Retina (tissue), 1 donor: ENCODE results near the gene MYMX.

Experiments
- DNase-seq: peaks from one replicate; pipeline ENCODE4 v3.0.0-alpha.2; 2016

The MYMX gene

DNA sequence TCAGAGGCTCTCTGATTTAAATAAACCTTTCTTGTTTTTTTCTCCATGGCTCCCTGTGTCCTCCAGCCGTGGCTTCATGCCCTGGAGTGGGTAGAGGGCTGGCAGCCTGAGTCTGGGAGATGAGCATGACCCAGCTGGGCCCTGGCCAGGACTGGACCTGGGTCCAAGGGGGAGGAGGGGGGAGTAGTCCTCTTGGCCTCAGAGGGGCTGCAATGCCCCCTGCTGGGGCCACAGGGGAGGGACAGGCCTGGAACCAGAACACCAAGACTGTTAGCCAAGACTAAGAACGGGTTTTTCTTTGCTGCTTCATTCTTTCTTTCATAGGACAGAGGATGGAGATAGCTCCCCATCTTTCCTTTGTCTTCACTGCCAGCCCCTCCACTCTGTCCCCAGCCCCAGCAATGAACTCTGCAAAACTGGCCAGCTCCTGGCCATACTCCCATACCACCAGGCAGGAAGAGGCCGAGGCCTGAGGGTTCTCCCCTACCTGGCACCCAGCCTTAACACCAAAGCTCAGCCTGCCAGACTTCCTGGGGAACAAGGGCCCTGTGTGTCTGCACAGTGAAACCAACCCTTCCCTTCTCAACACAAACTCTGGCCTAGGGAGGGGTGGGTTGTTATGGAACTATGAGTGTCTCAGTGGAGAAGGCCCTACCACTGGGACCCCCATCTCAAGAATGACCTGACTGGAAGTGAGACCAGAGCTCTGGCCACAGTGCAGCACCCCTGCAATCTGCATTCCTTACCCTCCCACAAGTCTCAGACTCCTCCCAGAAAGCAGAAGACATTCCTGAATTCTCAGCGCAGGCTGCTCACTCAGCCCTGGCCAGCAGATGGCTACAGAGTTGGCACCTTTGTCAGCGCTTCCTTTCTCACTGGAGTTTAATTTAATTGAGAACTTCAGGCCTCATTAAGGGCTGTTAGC, 17.6 kb downstream of the MYMX start:
- DNase-seq = peak; percentile 51

DNA sequence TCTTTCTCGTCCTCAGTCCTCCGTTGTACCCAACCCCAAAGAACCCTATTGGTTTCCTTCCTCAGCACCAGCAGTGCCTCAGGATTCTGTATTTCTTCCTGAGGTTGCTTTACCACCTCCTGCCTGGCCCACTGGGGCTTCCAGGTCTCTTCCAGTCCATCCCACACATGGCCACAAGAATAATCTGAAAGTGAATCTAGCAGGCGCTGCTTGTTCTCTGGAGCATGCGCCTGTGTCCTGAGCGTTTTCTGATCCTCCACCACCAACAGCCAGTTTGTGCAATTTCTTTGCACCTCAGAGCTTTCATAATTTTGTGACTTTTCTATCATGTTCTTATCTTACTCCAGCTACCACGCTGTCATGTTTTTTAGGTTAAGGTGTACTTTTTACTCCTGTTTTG, 18.5 kb downstream of the MYMX start:
- no peak for DNase-seq

DNA sequence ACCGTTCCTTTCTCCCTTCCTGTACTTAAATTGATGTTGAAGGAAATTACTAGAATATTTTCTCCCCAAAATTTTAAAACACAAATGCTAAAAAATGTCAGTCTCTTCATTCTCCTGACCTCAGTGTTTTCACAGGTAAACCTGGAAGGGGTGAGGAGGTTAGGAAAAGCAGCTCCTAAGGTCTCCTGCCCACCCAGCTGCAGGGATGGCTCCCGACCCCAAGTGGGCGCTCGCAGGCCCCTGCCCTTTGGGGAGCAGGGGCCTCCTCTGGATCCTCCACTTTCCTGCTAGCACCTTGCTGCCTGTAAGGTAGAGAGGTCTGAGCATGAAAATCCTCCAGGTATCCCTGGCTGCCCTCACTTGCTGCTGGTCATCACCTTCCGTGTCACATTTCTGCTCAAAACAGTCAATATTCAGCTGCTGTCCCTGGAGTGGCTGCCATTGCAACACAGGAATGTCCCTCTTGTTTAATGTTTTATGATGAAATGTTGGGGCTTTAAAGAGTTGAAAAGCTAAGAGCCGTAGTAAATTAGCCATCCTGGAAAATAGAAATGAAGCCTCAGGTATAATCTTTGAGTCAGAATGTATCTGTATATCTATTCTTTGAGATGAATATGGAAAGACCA, 19.3 kb downstream of the MYMX start:
- DNase-seq = no peak

DNA sequence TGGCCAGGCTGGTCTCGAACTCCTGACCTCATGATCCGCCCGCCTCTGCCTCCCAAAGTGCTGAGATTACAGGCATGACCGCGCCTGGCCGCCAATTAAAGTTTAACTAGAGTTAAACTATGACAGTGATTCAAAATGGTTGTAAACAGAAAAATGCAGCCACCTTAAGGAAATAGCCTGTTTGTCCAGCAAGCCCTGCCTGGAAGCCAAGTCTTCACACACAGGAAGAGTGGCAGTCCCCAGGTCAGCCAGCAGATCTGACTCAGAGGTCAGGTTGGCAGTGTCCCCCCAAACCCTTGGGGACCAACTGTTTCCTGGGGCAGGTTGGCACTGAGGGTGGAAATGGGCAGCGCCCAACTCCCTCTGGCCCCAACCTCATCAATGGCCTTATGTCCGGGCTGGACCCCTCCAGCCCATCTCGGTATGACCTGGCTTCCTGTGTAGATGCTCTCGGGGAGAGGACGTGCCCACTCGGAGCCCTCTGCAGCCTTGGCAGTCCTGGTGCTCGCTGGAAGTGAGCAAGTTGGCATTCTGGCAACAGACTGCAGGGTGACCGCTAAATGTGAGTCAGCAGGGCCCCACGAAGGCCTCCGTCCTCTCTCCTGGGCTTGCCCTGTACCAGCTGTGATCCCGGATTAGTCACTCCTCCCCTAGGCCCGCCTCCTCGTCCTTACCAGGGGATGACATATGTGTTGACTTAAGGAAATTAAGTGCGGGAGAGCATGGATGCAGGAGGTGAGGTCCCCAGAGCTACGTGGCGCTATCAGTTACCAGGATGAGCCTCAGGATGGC, 20.5 kb downstream of the MYMX start:
- DNase-seq = no peak

DNA sequence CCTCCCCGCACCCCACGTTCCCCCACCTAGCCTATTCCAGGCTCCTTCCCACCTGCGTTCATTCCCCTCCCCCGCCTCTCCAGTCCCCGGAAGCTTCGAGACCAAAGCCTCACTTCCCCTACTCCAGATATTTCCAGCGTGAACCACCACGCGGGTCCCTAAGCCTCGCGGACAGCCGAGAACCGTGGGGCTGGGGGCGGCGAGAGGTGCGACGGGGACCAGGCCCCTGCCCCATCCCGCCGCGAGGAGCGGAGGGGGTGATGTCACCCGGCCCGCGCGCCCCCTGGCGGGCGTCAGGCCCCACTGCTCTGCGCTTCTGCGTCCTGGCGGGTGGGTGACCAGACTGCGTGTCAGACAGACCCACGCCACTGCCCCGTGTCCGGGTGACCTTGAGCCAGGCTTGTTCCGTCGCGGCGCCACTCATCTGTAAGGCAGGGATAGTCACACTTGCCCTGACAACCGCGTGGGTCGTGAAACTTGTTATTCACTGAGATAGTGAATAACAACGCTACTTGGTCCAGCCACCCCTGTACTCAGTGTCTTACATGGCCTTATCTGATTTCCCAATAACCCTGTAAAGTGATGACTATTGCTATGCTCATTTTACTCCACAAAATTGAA, 21.2 kb downstream of the MYMX start:
- peak; percentile 92 for DNase-seq

DNA sequence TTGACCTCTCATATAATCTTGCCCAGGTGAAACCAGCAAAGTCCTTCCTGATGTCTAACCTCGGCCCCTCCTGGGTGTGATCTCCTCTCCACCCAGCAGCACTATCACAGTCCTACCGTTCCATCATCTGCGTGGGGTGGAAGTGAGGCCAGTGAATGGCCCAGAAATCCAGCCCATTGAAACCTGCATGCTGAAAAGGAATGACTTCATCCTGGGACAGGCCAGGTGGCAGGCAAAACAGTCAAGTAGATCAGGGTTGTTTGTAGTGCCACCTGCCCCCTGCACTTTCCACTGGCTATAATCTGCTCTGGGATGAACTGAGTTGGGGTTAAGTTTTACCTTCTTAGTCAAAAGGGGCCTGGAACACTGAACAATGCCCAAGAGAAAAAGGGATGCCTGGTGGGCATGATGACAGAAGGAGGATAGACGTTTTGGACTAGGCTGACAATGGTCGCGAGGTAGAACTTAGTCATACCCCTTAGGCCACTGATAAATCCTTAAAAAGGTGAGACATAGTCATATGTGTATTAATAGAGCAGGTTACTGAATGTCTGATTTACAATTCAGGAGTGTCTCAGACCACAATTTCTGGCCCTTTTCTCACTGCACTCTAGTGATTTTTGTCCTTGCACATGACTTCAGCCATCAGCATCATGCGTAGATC, 22.1 kb downstream of the MYMX start:
- no peak for DNase-seq

DNA sequence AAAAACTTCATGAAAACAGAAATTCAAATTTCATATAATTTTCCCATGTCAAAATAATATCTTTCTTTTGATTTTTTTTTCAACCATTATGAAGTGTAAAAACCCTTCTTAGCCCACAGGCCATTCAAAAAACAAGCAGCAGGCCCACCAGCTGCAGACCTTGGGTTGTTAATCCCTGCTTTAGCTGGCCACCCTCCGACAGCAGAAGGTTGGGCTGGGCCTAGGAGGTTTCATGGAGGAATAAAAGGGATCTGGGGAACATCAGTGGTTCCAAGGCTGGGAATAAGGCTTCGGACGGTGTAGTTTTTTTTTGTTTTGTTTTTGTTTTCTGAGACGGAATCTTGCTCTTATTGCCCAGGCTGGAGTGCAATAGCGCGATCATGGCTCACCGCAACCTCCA, 26.6 kb downstream of the MYMX start:
- DNase-seq = no peak

DNA sequence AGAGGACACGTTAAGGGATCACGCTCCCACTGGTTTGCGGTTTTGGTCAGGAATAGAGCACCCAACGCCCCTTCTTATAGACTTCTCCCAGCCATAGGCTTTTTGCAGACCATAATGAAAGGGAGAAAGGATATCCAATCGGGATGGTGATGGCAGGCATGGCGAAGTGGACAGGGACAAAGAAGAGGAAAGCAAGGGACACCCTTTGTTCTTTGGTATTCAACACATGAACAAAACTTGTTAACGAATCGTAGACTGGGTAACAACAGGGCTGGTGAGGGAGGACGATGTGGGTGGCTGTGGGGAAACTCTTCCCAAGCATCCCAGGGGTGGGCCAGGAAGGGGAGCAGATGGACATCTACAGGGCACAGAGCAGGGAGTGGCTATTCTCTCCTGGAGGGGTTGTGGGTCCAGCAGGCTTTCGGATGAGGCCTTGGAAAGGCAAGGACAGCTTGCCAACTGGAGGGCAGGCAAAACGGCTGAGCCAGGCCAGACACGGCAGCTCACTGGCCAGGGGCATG, 28.7 kb downstream of the MYMX start:
- no peak for DNase-seq

DNA sequence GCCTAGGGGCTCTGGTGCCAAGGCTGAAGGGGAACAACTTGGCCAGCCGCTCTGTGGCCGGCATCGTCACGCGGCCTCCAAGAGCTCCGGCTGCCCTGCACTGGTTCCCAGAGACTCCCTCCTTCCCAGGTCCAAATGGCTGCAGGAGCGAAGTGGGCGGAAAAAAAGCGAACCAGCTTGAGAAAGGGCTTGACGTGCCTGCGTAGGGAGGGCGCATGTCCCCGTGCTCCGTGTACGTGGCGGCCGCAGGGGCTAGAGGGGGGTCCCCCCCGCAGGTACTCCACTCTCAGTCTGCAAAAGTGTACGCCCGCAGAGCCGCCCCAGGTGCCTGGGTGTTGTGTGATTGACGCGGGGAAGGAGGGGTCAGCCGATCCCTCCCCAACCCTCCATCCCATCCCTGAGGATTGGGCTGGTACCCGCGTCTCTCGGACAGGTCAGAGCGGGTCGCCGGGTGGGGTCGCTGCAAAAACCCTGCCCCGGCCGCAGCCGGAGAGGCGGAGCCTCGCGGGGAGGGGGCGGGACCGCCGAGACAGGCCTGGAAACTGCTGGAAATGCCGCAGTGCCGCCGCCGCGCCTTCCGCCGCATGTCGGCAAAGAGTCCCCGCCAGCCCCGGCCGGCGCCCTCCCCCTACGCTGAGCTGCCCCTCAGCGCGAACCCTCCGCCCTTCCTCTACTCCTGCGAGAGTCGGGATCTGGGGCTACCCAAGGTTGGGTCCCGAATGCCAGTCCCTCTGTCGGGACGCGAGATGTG, 29.4 kb downstream of the MYMX start:
- DNase-seq = peak; percentile 96

DNA sequence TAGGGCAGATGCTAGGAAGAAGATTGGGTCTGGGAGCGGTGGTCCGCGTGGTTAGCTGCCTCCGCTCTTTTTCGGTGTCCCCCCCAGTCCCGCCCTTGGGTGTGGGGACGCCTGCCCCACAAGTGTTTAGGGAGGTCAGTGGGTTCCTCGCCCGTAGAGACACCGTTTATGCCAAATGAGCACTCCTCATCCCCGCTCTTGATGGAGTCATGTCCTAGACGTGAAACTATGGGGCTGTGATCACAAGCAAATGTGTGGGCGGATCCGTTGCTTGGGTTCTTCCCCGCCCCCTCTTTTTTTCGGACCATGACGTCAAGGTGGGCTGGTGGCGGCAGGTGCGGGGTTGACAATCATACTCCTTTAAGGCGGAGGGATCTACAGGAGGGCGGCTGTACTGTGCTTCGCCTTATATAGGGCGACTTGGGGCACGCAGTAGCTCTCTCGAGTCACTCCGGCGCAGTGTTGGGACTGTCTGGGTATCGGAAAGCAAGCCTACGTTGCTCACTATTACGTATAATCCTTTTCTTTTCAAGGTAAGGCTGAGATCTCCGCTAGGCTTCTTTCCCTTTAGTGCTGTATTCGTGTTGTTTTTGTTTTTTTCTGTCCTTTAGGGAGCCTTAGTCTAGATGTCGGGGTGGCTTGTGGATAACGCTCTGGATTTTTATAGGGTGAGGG, 30.1 kb downstream of the MYMX start, which contains the start of gene HSP90AB1:
TSS of gene HSP90AB1 (plus strand) at position 439 of the 675 bp plus-strand sequence. CDS start 1,529 bp downstream, outside the sequence.
- peak; percentile 96 for DNase-seq

DNA sequence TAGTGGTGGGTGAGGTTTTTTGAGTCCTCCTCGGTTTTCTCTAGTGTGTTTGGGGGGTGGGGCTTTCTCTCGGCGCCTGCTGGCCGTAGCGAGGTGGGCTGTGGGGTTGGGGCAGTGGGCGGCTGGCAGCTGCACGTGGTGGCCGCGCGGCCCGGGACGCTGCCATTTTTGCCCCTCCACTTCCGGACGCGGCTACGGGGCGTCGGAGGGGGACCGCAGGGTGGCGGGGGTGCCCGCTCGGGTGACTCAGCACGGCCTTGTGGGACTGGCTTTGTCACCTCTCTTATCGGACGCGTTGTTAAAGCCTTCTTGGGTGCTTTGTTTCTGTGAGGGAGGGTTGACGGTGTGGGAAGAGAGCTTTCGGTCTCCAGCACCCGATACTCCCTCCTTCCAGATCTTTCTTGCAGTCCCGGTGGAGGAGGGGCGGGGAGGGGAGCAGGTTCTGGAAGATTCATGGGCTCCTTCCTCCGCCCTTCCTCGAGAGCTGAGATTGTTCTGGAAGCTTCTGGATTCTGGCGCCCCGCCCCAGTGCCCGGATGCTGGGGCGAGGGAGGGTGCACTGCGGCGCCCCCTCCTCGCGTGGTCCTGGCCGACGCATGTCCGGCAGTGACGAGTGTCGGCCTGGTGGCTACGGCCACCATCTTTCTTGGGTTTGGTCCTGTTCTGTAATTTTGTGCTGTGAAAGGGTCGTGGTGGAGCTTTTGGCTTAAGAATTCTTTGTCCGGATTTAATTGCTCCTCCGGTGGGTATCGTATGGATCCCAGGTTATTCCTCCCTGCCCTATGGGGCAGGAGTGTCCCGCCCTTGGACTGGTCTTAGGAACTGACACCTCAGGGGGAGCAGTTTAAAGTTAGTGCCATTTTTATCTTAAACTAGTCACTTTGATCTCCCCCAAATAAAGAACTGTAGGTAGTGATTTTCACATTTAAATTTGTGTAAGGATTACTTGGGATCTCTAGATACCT, 30.9 kb downstream of the MYMX start:
- peak; percentile 84 for DNase-seq

DNA sequence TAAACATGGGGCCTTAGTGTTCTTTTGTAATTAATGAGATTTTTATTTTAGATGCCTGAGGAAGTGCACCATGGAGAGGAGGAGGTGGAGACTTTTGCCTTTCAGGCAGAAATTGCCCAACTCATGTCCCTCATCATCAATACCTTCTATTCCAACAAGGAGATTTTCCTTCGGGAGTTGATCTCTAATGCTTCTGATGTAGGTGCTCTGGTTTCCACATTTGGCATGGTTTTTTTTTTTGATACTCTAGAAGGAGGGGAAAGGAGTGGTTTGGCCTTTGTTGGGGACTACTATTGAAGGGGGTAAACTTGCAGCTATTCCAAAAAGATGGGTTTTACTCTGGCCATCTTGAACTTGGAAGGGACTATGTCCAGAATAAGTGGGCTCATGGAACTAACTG, 31.9 kb downstream of the MYMX start:
- DNase-seq = no peak

DNA sequence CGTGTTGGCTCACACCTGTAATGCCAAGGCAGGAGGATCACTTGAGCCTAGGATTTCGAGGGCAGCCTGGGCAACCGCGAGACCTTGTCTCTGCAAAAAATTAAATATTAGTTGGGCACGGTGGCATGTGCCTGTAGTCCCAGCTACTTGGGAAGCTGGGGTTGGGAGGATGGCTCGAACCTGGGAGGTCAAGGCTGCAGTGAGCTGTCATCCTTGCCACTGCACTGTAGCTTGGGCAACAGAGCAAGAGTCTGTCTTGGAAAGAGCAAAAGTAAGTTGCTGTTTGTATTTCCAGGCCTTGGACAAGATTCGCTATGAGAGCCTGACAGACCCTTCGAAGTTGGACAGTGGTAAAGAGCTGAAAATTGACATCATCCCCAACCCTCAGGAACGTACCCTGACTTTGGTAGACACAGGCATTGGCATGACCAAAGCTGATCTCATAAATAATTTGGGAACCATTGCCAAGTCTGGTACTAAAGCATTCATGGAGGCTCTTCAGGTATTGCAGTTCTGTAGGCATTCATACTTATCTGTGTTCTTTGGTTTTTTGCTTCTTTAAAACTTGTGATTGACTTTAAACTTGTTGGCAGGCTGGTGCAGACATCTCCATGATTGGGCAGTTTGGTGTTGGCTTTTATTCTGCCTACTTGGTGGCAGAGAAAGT, 32.5 kb downstream of the MYMX start:
- DNase-seq = no peak

DNA sequence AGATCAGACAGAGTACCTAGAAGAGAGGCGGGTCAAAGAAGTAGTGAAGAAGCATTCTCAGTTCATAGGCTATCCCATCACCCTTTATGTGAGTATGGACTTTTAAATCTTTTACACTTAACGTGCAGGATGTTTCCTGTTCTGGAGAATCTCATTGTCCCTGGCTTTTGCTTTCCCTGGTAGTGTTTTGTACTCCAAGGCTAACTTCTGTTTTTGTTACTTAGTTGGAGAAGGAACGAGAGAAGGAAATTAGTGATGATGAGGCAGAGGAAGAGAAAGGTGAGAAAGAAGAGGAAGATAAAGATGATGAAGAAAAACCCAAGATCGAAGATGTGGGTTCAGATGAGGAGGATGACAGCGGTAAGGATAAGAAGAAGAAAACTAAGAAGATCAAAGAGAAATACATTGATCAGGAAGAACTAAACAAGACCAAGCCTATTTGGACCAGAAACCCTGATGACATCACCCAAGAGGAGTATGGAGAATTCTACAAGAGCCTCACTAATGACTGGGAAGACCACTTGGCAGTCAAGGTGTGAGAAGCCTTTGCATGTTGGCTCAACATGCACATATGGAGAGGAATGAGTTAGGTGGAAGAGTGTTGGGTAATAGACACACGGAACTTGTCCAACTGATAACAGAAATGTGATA, 33.5 kb downstream of the MYMX start:
- no peak for DNase-seq

DNA sequence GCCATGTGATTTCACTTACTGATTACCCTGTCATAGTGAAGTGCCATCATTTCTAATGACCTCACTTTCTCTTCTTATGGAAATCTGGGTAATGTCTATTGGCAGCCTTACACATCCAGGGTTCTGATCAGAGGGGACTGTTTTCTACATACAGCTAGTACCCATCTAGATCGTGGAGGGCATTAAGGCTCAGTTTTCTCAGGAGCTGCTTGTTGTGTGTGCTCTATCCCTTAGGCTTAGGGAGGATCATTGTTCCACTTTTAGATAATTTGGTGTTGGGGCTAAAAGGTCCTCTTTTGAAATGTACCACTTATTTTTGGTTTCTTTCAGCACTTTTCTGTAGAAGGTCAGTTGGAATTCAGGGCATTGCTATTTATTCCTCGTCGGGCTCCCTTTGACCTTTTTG, 34.0 kb downstream of the MYMX start:
- no peak for DNase-seq

DNA sequence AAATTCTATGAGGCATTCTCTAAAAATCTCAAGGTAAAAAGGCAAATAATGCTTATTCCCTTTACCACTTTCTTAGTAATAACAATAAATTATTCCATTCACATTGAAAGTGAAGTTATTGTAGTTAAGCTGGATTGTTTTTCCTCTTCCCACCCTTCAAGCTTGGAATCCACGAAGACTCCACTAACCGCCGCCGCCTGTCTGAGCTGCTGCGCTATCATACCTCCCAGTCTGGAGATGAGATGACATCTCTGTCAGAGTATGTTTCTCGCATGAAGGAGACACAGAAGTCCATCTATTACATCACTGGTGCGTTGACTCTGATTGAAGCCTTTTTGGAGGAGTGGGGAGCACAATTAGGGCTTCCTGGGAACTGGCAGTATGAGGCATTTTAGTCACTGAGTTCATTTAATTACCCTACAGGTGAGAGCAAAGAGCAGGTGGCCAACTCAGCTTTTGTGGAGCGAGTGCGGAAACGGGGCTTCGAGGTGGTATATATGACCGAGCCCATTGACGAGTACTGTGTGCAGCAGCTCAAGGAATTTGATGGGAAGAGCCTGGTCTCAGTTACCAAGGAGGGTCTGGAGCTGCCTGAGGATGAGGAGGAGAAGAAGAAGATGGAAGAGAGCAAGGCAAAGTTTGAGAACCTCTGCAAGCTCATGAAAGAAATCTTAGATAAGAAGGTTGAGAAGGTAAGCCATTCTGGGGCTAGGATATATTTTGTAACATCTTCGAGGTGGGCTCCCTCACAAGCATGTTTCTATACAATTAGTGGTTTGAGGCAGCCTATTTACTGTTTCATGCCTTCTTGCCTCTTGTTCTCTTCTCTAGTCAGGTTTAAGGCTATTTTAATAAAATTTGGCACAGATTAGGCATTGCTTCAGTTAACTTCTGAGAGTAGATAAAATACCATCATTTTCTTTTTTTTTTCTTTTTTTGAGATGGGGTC, 35.1 kb downstream of the MYMX start:
- no peak for DNase-seq
